Immature natural killer cell (primary cell): ENCODE measurements around the gene TRAP1. TPM values are rescaled to one million over a fixed set of nuclear protein-coding genes. Genes with fewer than 3 reads are reported as not detected.
"Not testable (repeated sequence)": the region's sequence is repeated elsewhere in the genome, so short reads cannot be mapped to it uniquely, and the experiment has no call there.

ENCODE experiments used
- DNase-seq, 3 donors: peaks; one replicate each; pipeline ENCODE4 v3.0.0; 2022; ENCODE audit warnings: mixed read lengths in 1 of 3
- H3K27ac Mint-ChIP-seq, 6 donors: one replicate each; pipeline ENCODE4 v1.8.0; 2020; ENCODE audit warnings: mixed read lengths in 6 of 6, mild to moderate bottlenecking in 5 of 6, inconsistent platforms in 4 of 6, moderate library complexity in 3 of 6
- H3K27me3 Mint-ChIP-seq, 3 donors: one replicate each; pipeline ENCODE4 v1.8.0; 2020 to 2021; ENCODE audit warnings: low read depth in 3 of 3, mild to moderate bottlenecking in 3 of 3, mixed read lengths in 3 of 3, moderate library complexity in 3 of 3, inconsistent platforms in 1 of 3
- H3K36me3 Mint-ChIP-seq, 3 donors: one replicate each; pipeline ENCODE4 v1.8.0; 2020; ENCODE audit warnings: mixed read lengths in 3 of 3, inconsistent platforms in 2 of 3, mild to moderate bottlenecking in 2 of 3
- H3K4me1 Mint-ChIP-seq, 2 donors: one replicate each; pipeline ENCODE4 v1.8.0; 2020; ENCODE audit warnings: inconsistent platforms in 2 of 2, mild to moderate bottlenecking in 2 of 2, mixed read lengths in 2 of 2, moderate library complexity in 1 of 2
- H3K4me3 Mint-ChIP-seq, 5 donors: one replicate each; pipeline ENCODE4 v1.8.0; 2020; ENCODE audit warnings: mild to moderate bottlenecking in 5 of 5, mixed read lengths in 5 of 5, inconsistent platforms in 3 of 5, moderate library complexity in 3 of 5
- H3K9me3 Mint-ChIP-seq, 6 donors: one replicate each; pipeline ENCODE4 v1.8.0; 2020; ENCODE audit warnings: mild to moderate bottlenecking in 6 of 6, mixed read lengths in 6 of 6, inconsistent platforms in 4 of 6, moderate library complexity in 3 of 6
- polyA plus RNA-seq, 3 donors: library from polyadenylated mRNA; unstranded; fragments of 300-500 nt; fragmentation: Illumina TruSeq; gene quantifications; one replicate each; pipeline ENCODE4 v1.2.3, GENCODE V29; 2021

The TRAP1 gene
- polyA plus RNA-seq, 3 donors from 2014 or later: 30.1 to 32.1 (median 30.7) TPM

- Mint-ChIP-seq H3K27ac (peak overlapping the region; percentile 75 to 93 (median 84)), H3K9me3 (no peaks in the 10 kb centered on the region), H3K27me3 (peaks cover 2 to 10% (median 8%) of the 10 kb centered on the region in 3 donors), H3K36me3 (peaks cover 5 to 17% (median 10%) of the 10 kb centered on the region in 3 donors), H3K4me1 (peaks cover 41 to 49% of the 10 kb centered on the region in 2 donors), H3K4me3 (peak overlapping the region; percentile 88 to 100 (median 99))
- no peak for DNase-seq
Observed at GRCh38 chr16:3609895-3610697, 107.2 kb downstream of the TRAP1 start.

DNA sequence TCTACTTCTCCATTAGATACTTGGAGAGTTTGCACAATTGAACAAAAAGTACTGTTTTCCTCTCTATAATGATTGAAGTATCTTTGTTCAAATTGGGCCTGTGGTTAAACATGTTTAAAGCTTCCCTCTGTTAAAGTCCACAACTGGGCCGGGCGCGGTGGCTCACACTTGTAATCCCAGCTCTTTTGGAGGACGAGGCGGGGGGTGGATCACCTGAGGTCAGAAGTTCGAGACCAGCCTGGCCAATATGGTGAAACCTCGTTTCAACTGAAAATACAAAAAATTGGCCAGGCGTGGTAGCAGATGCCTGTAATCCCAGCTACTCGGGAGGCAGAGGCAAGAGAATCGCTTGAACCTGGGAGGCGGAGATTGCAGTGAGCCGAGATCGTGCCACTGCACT is 108.3 kb downstream of the TRAP1 start:
- H3K27me3 Mint-ChIP-seq, H3K27ac Mint-ChIP-seq, H3K9me3 Mint-ChIP-seq, DNase-seq: not testable (repeated sequence)
- Mint-ChIP-seq H3K4me3 (peak overlapping the region in 1 of 5 donors; percentile 8), H3K36me3 (peaks cover 5 to 17% (median 13%) of the 10 kb centered on the region in 3 donors), H3K4me1 (peaks cover 33 to 38% of the 10 kb centered on the region in 2 donors)

- Mint-ChIP-seq H3K27ac (no peak overlapping the region), H3K4me3 (no peak overlapping the region), H3K36me3 (peaks cover 9 to 21% (median 19%) of the 10 kb centered on the region in 3 donors), H3K4me1 (peaks cover 27 to 32% of the 10 kb centered on the region in 2 donors), H3K27me3 (peaks cover 2 to 10% (median 8%) of the 10 kb centered on the region in 3 donors), H3K9me3 (no peaks in the 10 kb centered on the region)
- no peak for DNase-seq
Observed at GRCh38 chr16:3608069-3608468, 109.3 kb downstream of the TRAP1 start.

Other genes with a start within 250 kb of the TRAP1 start
- gene C16orf90, start 222.0 kb downstream of the TRAP1 start, polyA plus RNA-seq: not detected
- 10 to 100 TPM in 2 of 3 donors, 1 to 10 TPM in 1; 4.7 to 16.6 (median 10.3) TPM for gene CLUAP1, start 216.5 kb downstream of the TRAP1 start, polyA plus RNA-seq
- 10 to 100 TPM; 18.3 to 68.0 (median 24.9) TPM for gene NLRC3, start 140.1 kb downstream of the TRAP1 start, polyA plus RNA-seq
- gene SLX4, start 105.9 kb downstream of the TRAP1 start, polyA plus RNA-seq: 1 to 10 TPM in 1 of 3 donors, under 1 TPM in 1, not detected in 1; 0.43 to 1.8 TPM
- gene DNASE1, start 62.8 kb downstream of the TRAP1 start, polyA plus RNA-seq: 1 to 10 TPM in 2 of 3 donors, under 1 TPM in 1; 0.60 to 9.0 (median 3.5) TPM
- 10 to 100 TPM in 1 of 3 donors, 1 to 10 TPM in 1, under 1 TPM in 1; 0.27 to 23.8 (median 3.9) TPM for gene CREBBP, start 163.2 kb upstream of the TRAP1 start, polyA plus RNA-seq